Measurements from ENCODE around the gene NRCAM. TPM values are rescaled to one million over a fixed set of nuclear protein-coding genes. Genes with fewer than 3 reads are reported as not detected.

NRCAM gene
- total and polyA plus RNA-seq, 2 of the 13 experiments (the other 11 are each of a cell fraction or from before 2014, with no cell fraction given): 0.31 to 0.33 TPM

DNA sequence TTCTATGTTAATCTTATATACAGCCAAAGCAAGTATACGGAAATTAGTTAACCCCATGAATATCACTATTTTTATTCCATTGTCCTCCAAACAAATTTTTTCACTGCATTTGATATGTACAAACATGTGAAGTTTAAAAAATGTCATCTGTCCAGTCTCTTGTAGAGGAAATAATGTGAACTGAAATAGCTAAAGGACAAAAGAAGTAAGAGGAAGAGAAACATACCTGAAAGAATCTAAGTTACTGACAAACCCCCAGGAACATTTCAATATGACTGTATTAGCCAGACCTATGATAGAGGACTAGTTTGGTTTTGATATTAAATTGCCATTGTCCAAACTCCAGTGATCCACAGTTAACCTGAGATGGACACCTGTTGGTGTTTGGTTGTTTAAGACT lies 80.6 kb downstream of the NRCAM start:
- Histone ChIP-seq H3K27ac (ENCODE audit: extremely low read length, insufficient read depth, low read length) (no peak overlapping the region), H3K4me1 (ENCODE audit: insufficient read depth, low read length) (no peaks in the 10 kb centered on the region), H3K9ac (ENCODE audit: insufficient read depth, low read depth, low read length) (no peak overlapping the region), H3K27me3 (ENCODE audit: control insufficient read depth in 1 of 2, insufficient read depth in 2 of 2, low read length in 2 of 2) (no peaks in the 10 kb centered on the region; a peak in 1 of 5 replicates), H3K4me3 (replicated peaks in 1 of 3; ENCODE audit: insufficient read depth in 1 of 3, low read depth in 2 of 3, low read length in 3 of 3) (no peak overlapping the region), H4K20me1 (ENCODE audit: insufficient read depth, low read length) (no peaks in the 10 kb centered on the region), H3K36me3 (replicated peaks in 1 of 2; ENCODE audit: control insufficient read depth in 1 of 2, insufficient read depth in 2 of 2, low read length in 2 of 2) (no peaks in the 10 kb centered on the region), H2AFZ (ENCODE audit: low read length) (no peak overlapping the region), H3K4me2 (ENCODE audit: low read depth, low read length) (no peak overlapping the region), H3K9me3 (ENCODE audit: low read length) (no peaks in the 10 kb centered on the region), H3K79me2 (ENCODE audit: insufficient read depth, low read length) (no peaks in the 10 kb centered on the region)
- FAIRE-seq: no peak
- no TSS peak for BruUV-seq (replicated peaks)
- in situ Hi-C loops (cut with HindIII; ENCODE audit: extremely low pct_ligation_motif_present, low pct_unique_long_range_greater_than_20kb) (no loop called here), intact Hi-C loops (cut with micrococcal nuclease; ENCODE audit: unreplicated experiment) (no loop called here)
- CTCF ChIA-PET (ENCODE audit: low intra/inter-chr PET ratio, low total read pairs): no interaction called here
- TF ChIP-seq ZNF451 (CRISPR knock-in tag; IDR thresholded peaks at IDR 0.05) (no peak), SCMH1 (CRISPR knock-in tag; IDR thresholded peaks at IDR 0.05; ENCODE audit: borderline replicate concordance) (no peak), TBX2 (CRISPR knock-in tag; IDR thresholded peaks at IDR 0.05; ENCODE audit: borderline replicate concordance) (no peak), FOXO1 (CRISPR knock-in tag; IDR thresholded peaks at IDR 0.05) (no peak), ZNF552 (CRISPR knock-in tag; IDR thresholded peaks at IDR 0.05; ENCODE audit: borderline replicate concordance) (no peak), ZNF160 (CRISPR knock-in tag; IDR thresholded peaks at IDR 0.05) (no peak), HOXA3 (CRISPR knock-in tag; IDR thresholded peaks at IDR 0.05) (no peak), MIER2 (CRISPR knock-in tag; IDR thresholded peaks at IDR 0.05) (no peak), JUNB (CRISPR knock-in tag; IDR thresholded peaks at IDR 0.05; ENCODE audit: borderline replicate concordance) (no peak)
- 63% methylated on average over 1 of the region's 1 CpG for WGBS (ENCODE audit: low lambda C conversion rate)
- ATAC-seq: no peak
- no peak for DNase-seq (ENCODE audit: low spot score)
- POLR2A ChIA-PET: no interaction called here

GRCh38 chr7:108374899-108375298 lies 81.3 kb downstream of the NRCAM start:
- intact Hi-C loops (cut with micrococcal nuclease; ENCODE audit: unreplicated experiment): no loop called here
- no TSS peak for BruUV-seq (replicated peaks)
- no peaks in the 10 kb centered on the region; a peak in 1 of 5 replicates for H3K27me3 ChIP-seq (ENCODE audit: control insufficient read depth in 1 of 2, insufficient read depth in 2 of 2, low read length in 2 of 2)
- DNase-seq (ENCODE audit: low spot score) (no peak), ATAC-seq (no peak), FAIRE-seq (no peak)
- H3K36me3 ChIP-seq (replicated peaks in 1 of 2; ENCODE audit: control insufficient read depth in 1 of 2, insufficient read depth in 2 of 2, low read length in 2 of 2): no peaks in the 10 kb centered on the region
- H3K4me2 ChIP-seq (ENCODE audit: low read depth, low read length): no peak overlapping the region
- H3K9ac ChIP-seq (ENCODE audit: insufficient read depth, low read depth, low read length): no peak overlapping the region
- H3K4me3 ChIP-seq (replicated peaks in 1 of 3; ENCODE audit: insufficient read depth in 1 of 3, low read depth in 2 of 3, low read length in 3 of 3): no peak overlapping the region
- H2AFZ ChIP-seq (ENCODE audit: low read length): no peak overlapping the region
- no peaks in the 10 kb centered on the region for H4K20me1 ChIP-seq (ENCODE audit: insufficient read depth, low read length)
- H3K4me1 ChIP-seq (ENCODE audit: insufficient read depth, low read length): no peaks in the 10 kb centered on the region
- ChIA-PET CTCF (ENCODE audit: low intra/inter-chr PET ratio, low total read pairs) (no interaction called here), POLR2A (no interaction called here)
- H3K79me2 ChIP-seq (ENCODE audit: insufficient read depth, low read length): no peaks in the 10 kb centered on the region
- in situ Hi-C loops (cut with HindIII; ENCODE audit: extremely low pct_ligation_motif_present, low pct_unique_long_range_greater_than_20kb): no loop called here
- no peak overlapping the region for H3K27ac ChIP-seq (ENCODE audit: extremely low read length, insufficient read depth, low read length)
- no peaks in the 10 kb centered on the region for H3K9me3 ChIP-seq (ENCODE audit: low read length)
- no peak for TF ChIP-seq ARNT (IDR thresholded peaks at IDR 0.05)
- no peak for TF ChIP-seq ZNF256 (CRISPR knock-in tag; conservative IDR thresholded peaks at IDR 0.05)
- no peak for TF ChIP-seq MYPOP (CRISPR knock-in tag; IDR thresholded peaks at IDR 0.05)
- TF ChIP-seq ZGPAT (CRISPR knock-in tag; IDR thresholded peaks at IDR 0.05): no peak
- no peak for TF ChIP-seq ZNF460 (CRISPR knock-in tag; IDR thresholded peaks at IDR 0.05; ENCODE audit: borderline replicate concordance)
- TF ChIP-seq ZSCAN30 (CRISPR knock-in tag; IDR thresholded peaks at IDR 0.05): no peak
- TF ChIP-seq ATF3 (CRISPR knock-in tag; IDR thresholded peaks at IDR 0.05): no peak
- TF ChIP-seq SMYD3 (CRISPR knock-in tag; IDR thresholded peaks at IDR 0.05): no peak
- TF ChIP-seq E2F1 (CRISPR knock-in tag; IDR thresholded peaks at IDR 0.05): no peak
- no peak for TF ChIP-seq ZBTB21 (CRISPR knock-in tag; IDR thresholded peaks at IDR 0.05)

All from HepG2 (cell line).